ENCODE measurements around the gene NPBWR2.
A peak's percentile ranks its signal among the peaks of the same experiment; 100 is the strongest.

Gene NPBWR2

DNA sequence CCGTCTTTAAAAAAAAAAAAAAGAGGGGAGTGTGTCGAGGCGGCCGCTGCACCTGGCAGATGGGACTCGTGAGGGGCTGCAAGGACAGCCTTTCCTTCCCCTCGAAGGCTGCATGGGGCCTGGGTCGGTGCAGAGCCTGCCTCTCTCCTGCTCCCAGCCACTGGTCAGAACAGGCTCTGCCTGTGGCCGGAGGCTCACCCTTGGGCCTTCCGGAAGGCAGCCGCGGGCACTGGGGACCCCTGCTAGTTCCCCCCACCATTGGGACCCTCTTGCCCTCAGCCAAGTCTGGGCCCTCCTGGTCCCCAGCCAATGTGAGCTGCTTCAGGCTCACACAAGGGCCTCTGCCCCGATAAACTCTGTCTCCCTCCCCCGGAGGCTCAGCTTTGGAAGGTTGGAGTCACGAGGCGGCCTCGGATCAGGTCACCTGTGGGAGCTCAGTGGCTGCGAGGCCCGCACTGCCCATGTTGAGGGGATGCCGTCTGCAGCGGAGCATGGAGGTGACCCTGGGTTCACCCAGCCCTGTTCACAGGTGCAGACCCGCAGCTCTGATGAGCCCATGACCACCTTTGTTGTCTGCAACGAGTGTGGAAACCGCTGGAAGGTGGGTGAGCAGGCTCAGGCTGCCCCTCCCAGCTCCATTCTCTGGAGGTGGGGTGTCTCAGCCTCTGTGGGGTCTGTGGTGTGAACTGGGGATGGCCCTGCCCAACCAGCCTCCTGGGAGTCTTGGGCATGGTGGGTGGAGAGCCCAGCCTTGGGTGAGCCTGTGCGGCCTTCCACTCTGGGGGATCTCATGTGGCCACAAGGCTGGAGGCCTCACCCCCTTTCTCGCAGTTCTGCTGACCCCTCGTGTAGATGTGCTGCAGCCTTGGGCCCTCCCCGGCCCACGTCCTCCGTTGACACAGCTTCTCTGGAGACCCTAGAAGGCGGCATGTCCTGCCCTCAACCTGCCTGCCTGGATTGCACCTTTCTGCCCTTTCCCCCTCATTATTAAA, 35.7 kb downstream of the NPBWR2 start:
- no peak for DNase-seq

DNA sequence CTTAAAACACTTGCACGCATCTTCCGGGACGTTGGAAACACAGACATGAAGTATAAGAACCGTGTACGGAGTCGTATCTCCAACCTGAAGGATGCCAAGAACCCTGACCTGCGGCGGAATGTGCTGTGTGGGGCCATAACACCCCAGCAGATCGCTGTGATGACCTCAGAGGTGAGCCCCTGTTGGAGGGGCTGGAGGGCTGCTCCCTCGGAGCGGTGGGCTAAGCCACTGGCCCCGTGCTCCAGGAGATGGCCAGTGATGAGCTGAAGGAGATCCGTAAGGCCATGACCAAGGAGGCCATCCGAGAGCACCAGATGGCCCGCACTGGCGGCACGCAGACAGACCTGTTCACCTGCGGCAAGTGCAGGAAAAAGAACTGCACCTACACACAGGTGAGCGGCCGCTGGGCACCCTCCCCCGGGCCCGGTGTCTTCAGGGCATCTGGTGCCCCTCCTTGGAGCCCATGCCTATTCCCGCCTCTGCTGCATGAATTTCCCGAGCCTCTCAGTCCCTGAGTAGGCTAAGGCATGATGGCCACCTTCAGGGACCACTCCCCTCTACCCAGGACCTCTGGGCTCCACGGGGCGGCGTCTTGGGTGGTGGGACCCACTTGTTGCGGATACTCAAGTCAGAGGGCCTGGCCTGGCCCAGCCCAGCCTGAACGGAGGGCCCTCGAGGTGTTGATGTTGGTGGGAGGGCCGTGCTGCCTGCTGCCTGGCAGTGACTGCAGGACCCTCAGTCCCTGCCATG, 36.9 kb downstream of the NPBWR2 start:
- no peak for DNase-seq

DNA sequence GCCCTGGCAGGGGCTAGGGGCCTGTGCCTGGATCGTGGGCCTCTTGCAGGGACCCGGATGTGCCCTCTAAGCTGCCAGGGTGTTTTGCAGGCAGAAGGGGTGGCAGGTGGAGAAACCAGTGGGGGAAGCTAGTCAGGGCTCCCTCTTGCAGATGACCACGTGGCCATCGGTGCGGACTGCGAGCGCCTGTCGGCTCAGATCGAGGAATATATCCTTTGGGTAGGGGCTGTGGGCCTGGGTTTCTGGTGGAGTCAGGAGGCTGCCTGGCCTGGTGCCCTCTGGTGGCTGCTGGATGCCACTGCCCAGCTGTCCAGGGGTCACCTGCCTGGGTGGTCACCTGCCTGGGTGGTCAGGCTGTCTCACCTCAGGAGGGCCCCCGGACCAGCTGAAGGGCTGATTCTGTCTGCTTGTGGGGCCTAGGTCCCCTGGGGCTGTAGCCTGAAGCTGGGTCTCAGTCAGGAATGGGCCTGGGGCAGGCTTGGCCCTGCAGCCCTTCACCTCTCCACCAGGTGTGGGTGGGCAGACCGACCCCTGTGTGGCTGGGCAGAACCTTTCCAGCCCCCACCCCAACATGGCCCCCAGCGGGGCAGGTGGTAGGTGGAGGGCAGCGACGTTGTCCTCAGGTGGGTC, 37.6 kb downstream of the NPBWR2 start:
- DNase-seq, result no peak

DNA sequence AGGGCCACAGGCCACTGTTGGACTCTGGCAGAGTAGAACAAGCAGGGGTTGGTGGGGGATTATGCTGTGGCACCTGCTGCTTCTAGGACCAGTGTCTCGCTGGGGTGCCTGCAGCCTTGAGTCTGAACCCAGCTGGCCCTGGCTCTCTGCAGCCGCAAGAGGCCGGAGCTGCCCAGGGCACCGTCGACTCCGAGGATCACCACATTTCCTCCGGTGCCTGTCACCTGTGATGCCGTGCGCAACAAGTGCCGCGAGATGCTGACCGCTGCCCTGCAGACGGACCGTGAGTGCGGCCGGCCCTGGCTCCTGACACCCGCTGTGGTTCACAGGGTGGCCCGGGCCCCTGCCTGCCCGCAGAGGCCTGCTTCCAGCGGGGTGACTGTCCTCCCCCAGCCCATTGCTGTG, 38.2 kb downstream of the NPBWR2 start:
- no peak for DNase-seq

DNA sequence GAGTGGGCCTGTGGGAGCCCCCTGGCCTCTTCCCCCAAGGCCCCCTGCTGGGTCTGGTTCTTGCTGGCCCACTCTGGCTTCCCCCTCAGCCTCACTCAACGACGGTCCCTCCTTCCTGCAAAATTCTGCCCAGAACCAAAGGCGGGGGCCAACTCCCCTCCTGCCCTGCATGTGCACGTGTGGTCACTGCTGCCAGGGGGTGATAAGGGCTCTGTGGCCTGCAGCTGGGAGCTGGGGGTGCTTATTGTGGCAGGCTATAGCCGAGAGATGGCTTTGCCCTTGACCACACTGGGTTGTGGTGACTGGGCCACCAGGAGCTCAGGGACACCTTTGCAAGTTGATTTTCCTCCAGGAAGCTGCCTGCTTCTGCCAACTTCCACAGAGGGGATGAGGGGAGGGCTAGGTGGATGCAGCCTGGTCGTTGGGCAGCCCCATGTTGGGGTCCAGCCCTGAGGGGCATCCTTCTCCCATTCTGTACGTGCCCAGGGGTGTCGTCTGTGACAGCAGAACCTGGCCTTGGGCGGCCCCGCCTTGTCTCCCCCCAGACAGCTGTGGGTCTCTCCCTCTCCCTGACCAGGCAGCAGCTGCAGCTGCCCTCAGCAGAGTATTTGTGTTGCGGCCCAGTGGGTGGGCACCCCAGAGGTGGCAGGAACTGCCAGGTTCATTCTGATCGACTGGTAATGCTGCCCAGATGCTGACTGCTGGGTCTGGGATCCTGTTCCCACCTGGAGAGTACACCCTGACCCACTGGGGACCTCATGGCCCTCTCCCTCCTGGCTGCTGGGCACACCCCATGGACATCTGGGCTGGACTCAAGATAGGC, 38.8 kb downstream of the NPBWR2 start:
- DNase-seq, result no peak

DNA sequence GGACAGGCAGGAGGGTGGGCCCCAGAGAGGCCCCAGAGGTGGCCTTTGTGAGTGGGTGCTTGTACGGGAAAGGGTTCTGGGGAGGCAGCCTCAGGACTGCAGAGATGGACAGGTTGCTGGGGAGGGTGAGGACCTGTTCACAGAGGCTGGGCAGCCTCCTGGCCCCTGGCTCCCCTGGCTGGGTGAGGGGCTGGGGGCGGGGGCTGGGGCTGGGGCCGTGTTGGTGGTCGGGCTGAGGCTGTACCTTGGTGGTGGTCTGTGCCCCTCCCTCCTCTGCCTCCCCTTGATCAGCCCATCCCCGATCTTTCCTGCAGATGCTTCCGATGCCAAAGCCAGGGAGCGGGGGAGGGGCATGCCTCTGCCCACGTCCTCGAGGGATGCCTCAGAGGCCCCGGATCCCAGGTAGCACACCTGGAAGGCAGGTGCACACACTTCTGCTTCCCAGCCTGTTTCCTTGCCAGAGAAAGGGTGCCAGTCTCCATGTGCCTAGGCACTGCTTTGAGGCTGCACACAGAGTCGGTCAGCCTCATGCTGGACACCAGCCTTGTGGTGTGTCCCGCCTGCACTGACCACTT, 39.5 kb downstream of the NPBWR2 start:
- no peak for DNase-seq

DNA sequence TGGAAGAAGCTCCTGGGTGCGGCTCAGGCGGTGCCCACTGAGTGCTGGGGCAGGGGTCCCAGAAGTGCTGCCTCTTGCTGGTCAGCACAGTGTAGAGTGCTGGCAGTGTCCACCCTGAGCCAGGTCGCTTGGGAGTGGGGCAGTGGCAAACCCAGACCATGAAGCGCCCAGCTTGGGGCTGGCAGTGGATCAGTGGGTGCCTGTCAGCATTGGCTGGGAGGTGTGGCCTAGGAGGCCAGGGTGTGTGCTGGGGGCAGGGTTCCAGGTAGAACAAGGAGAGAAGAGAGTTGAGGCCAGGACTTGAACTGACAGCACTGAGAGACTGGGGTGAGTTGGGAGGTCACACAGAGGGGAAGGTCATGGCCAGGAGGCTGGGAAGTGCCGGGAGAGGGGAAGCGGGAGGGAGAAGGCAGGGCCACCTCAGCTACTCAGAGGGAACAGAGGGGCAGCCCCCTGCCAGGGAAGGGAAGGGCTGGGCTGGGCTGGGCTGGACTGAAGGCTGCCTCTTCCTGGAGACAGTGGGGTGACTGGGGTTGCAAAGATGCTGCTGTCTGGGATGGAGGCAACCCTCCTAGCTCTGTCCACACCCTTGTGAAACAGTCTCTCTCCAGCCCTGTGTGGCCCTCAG, 40.2 kb downstream of the NPBWR2 start:
- no peak for DNase-seq

DNA sequence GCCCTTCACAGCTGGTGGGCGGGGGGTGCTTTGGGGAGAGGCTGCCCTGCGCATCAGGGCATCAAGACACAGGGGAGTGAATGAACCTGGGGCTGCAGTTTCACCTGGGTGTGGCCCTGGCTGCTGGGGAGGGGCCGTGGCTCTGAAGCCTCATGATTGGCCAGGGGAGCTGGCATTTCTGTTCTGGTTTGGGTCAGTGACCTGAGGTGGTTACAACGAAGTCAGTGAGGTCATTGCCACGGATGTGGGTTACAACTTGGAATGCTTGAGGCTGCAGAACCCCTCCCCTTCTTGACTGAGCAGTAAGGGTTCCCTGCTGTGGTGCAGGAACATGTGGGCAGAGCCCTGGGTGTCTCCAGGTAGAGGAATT, 41.4 kb downstream of the NPBWR2 start:
- DNase-seq, result peak; percentile 72

DNA sequence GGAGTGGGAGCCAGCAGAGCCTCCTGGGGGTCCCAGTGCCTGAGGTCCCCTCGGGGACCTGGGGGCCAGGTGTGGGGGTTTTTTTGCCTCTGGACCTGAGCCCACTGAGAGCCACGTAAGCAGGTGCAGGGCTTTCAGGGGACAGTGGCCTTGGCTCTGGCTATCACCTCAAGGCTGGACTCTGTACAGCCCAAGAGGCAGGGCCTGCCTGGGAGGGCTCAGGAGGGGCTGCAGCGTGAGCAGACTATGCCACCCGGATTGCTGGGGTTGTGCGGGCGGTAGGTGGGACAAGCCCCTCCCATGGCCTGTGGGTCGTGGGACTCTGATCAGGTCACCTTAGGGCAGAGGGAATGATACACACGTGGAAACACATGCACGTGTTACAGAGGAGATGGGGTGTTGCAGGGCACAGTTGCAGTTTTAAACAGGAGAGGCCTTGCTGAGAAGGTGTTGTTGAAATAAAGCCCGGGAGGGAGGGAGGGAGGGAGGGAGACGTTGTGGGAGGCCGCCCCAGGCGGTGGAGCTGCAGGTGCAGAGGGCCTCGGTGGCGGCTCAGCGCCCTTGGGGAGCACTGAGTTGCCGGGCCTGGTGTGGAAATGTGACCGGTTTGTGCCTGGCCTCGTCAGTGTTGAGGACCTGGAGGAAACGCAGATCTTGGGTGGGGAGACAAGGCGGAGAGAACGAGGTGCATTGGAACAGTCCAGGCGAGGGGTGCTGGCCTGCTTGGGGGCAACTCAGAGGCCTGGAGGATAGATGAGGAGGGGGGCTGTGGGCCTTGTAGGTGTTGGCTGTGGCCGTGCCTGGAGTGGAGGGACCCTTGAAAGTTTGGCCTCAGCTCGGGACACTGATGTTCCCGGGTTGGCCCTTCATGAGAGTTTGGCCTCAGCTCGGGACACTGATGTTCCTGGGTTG, 42.0 kb downstream of the NPBWR2 start:
- DNase-seq, result no peak

DNA sequence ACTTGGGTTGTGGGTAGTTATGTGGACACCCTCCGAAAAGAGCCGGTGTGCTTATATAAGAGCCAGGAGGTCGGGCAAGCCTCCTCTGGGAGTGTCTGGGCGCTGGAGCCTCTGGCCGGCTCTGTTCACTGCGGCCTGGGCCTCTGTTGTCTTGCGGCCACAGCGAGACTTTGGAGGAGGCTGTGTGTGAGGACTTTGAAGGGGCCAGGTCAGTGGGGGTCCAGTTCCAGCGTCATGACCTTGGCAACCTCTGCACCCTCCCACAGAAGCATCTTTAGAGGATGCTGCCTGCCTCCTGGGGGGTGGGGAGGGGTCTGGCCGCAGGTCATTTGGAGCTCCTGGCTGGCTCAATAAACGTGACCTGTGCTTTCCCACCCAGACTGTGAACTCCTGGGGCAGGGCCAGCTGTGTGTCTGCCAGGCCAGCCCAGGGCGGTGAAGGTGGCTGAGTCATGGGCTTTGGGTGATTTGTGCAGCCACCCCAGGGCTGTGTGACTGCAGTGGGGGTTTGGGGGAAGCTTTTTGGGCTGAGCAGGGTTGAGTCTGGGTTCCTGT, 43.1 kb downstream of the NPBWR2 start:
- no peak for DNase-seq

DNA sequence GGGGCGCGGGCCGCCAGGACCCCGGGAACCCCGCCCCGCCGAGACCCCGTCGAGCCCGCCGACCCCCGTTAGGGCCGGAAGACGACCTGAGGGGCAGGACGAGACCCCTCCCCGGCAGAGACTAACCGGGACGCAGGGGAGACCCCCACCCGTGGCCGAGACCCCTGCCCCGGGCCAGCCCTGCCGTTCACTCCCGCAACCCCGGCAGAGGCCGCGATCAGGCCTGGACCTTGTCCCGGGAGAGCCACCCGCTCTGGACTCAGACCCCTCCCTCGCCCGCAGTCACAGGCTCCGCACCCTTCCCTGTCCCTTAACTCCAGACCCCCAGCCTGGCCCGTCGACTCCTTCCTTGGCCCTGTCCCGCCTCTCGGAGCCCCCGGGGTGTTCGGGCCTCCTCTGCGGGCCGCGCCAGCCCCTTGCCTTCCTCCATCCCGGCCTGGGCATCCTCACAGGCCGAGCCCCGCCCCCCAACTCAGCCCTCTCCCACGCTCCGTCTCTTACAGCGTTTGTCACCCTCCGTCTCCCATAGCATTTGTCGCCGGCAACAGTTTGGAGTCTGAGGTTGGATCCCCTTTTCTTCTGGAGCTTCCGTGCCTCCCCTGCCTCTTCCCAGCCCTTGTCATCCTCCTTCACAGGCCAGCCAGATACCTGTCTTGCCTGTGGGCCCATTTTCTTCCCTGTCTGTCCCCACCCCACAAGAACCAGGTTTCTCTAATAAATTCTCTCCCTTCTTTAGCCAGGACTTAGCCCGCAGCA, 43.8 kb downstream of the NPBWR2 start:
- no peak for DNase-seq

DNA sequence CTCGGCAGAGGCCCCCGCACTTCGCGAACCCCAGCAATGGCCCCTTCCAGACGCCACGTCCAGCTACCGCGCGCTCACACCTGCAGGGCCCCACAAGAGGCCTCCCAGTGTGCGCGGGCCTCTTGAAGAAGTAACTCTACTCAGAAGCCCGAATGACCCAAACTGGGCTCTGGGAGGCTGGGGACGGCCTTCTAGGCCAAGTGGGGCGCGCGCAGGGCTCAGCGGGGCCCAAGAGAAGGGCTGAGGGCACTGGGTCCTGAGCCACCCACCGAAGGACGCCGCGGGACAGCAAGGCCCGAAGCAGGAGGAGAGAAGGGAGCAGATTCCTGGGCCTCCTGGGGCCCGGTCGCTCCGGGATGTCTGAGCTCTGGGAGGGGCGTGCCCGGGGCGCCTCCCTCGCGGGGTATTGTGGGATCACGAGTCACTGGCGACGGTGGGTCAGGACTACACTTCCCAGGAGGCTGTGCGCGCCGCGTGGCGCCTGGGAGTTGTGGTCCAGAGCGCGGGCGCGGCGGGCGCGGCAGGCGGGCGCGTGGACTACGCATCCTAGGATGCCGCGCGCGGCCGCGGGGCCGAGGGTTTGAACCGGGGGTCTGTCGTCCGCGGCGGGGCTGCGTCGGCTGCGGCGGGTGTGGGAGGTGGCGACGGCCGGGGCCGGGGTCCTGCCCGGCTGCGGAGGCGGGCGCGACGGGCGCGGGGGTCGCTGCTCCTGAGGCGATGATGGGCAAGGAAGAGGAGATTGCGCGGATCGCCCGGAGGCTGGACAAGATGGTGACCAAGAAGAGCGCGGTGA, 44.6 kb downstream of the NPBWR2 start, which contains the start of gene TCEA2:
TCEA2 (plus strand) TSS at position 603 of the 793 bp plus-strand sequence; CDS start at position 718, 115 bp downstream.
- DNase-seq, result peak; percentile 94

DNA sequence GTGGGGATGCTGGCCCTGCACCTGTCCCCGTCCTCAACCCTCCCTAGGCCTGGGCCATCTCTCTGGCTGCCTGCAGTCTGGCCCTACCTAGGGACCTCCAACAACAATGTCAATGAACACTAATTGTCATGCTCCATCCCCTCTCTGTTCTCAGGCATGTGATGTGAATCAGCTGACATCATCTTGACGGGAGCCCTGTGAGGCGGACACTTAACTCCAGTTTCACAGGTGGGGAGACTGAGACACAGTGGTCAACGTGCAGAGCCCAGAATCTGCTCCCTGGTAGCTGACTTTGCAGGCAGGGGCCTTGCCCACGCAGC, 45.1 kb downstream of the NPBWR2 start:
- DNase-seq, result no peak

DNA sequence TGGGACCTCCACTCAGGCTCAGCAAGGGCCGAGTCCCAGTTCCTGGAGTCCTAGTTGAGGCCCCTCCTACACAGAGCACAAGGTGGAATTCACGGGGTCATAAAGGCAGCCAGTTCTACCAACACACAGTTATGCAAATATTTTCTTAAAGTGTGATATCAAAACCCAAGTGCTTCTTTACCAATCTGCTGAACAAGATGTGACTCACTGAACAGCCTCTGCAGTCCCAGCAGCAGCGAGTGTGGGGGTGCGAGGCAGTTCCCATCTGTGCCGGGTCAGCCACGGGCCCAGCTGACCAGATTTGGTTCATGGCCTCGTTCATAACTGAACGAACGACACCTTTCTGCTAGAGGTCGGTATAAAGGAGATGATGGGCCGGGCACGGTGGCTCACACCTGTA, 48.8 kb downstream of the NPBWR2 start:
- no peak for DNase-seq

DNA sequence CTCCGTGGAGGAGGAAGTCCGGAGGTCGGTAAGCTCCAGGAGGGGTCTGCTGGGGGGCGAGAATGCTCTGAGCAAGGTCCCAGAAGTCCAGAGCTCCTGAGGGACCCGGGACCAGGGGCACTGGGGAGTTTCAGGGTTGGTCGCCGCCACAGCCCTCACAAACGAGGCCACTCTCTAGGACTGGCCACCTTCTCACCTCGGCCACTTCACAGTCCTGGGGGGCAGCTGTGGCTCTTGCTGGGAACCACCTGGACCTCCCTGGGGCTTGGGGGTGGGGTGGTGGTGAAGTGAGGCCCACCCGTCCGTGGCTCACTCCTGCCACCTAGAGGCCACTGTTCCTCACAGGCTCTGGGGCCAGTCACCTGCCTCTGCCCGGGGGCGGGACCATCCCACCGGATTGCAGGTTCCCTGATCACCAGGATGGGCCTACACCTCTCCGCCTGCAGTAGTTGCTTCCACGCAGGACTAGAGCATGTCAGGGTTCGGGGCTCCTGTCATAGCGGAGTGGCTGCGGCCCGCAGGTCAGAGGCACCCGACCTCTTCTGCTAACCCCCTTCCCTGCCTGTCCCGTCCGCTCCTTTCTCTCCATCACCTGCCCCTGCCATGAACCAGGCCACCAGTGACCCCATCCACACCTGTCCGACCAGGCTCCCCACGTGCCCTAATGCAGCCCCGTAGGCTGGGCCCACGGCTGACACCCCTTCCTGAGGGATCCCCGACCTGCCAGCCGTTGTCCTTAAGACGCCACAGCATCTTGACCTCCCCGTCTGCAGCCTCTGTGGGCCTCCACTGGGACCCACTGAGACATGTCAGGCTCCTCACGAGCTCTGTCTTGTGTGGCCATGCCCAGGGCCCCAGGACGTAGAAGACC, 49.5 kb downstream of the NPBWR2 start:
- peak; percentile 82 for DNase-seq

DNA sequence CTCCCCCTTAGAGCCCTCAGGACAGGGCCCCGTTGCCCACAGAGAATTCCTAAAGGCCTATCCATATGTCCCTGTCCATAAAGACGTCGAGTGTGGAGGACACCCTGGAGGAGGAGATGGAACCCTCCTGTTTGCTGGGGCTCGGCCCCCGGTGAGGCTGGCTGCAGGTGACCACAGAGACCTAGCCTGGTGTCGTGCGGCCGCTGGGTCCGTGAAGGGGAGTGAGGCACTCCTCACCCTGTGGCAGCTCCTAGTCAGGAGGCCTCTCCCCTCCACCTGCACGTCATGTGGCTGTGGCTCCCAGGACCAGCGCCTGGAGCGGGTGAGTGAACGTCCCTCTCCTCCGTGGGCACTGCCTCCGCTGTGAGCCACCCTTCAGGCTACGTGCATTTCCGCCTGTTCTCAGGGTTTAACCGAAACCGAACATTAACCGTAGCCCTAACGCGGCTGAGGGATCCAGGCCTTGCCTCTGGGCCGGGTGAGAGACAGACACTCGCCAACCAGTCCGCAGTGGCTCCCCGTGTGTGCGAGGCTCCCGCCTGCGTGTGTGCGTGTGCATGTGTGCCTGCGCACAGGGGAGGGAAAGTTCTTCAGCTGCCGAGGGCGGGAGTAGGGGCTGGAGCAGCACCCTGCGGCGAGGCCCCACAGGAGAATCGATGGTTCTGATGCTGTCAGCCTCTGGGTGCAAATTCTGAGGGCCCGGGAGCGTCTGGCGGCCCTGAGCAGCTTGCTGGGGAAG, 50.3 kb downstream of the NPBWR2 start:
- no peak for DNase-seq

DNA sequence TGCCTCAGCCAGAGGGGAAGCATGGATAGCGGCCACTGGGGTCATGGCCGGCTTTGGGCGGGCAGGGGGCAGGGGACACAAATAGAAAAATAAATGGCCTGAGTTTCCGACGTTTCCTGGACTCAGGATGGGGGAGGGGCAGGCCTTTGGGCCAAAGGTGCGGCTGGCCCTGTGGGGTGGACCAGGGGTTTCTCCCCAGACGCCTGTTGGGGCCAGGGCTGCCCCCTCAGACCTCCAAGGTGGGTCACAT, 50.8 kb downstream of the NPBWR2 start:
- no peak for DNase-seq

Measured in CD4-positive, alpha-beta T cell treated with Interleukin-12 subunit alpha and Interleukin-12 subunit beta, for 1 hour (primary cell).